HepG2 (cell line): ENCODE data around the gene CREBBP. TPM values are rescaled to one million over a fixed set of nuclear protein-coding genes. Genes with fewer than 3 reads are reported as not detected.

Experiments
- ADNP ChIP-seq: sonication (generic); formaldehyde crosslinking; IDR thresholded peaks from 2 replicates; pipeline ENCODE4 v1.4.0; 2020; ENCODE audit warnings: missing genetic modification reagents
- AGO2 ChIP-seq: fragments of 200-400 bp; formaldehyde crosslinking; optimal IDR thresholded peaks from 2 replicates; pipeline ENCODE3; 2017; ENCODE audit warnings: mild to moderate bottlenecking, low read depth, low read length, moderate library complexity
- ELF3 ChIP-seq: IDR thresholded peaks from 2 replicates; pipeline ENCODE4 v1.6.1; 2016; ENCODE audit warnings: missing genetic modification reagents, missing compliant biosample characterization
- LCORL ChIP-seq, 2 experiments: fragments of 450-650 bp in 1 of 2; sonication (generic) in 1 of 2; formaldehyde crosslinking in 1 of 2; IDR thresholded peaks; 2 replicates each; pipeline versions ENCODE4 v1.5.0 to v1.6.1; 2017 to 2020; ENCODE audit warnings: antibody characterized with exemption in 1 of 2, missing genetic modification reagents in 1 of 2
- MTA3 ChIP-seq: sonication (generic); formaldehyde crosslinking; IDR thresholded peaks from 2 replicates; pipeline ENCODE4 v1.4.0; 2020; ENCODE audit warnings: missing genetic modification reagents
- SALL2 ChIP-seq: sonication (generic); formaldehyde crosslinking; IDR thresholded peaks from 2 replicates; pipeline ENCODE4 v1.8.1; 2023; ENCODE audit warnings: mild to moderate bottlenecking, missing genetic modification reagents, inconsistent platforms
- SRF ChIP-seq: IDR thresholded peaks from 2 replicates; pipeline ENCODE4 v1.6.1; 2011; ENCODE audit warnings: mild to moderate bottlenecking, low read depth, low read length, moderate library complexity
- THYN1 ChIP-seq: sonication (generic); formaldehyde crosslinking; IDR thresholded peaks from 2 replicates; pipeline ENCODE4 v1.8.1; 2023; ENCODE audit warnings: low read depth, mild to moderate bottlenecking, moderate library complexity, missing genetic modification reagents, borderline replicate concordance
- ZNF382 ChIP-seq: sonication (generic); formaldehyde crosslinking; IDR thresholded peaks from 2 replicates; pipeline ENCODE4 v1.5.0; 2020; ENCODE audit warnings: missing genetic modification reagents, mild to moderate bottlenecking, borderline replicate concordance
- ZNF432 ChIP-seq: sonication (generic); formaldehyde crosslinking; IDR thresholded peaks from 2 replicates; pipeline ENCODE4 v1.5.0; 2020; ENCODE audit warnings: missing genetic modification reagents, mild to moderate bottlenecking, borderline replicate concordance
- ZNF543 ChIP-seq: sonication (generic); formaldehyde crosslinking; IDR thresholded peaks from 2 replicates; pipeline ENCODE4 v1.4.0; 2020; ENCODE audit warnings: mild to moderate bottlenecking, missing genetic modification reagents
- ZNF557 ChIP-seq: sonication (generic); formaldehyde crosslinking; IDR thresholded peaks from 2 replicates; pipeline ENCODE4 v1.4.0; 2020; ENCODE audit warnings: missing genetic modification reagents
- ZNF562 ChIP-seq: sonication (generic); formaldehyde crosslinking; IDR thresholded peaks from 2 replicates; pipeline ENCODE4 v1.8.0; 2022; ENCODE audit warnings: missing genetic modification reagents, borderline replicate concordance
- ZNF772 ChIP-seq: sonication (generic); formaldehyde crosslinking; IDR thresholded peaks from 2 replicates; pipeline ENCODE4 v1.5.0; 2020; ENCODE audit warnings: mild to moderate bottlenecking, missing genetic modification reagents
- ZNF816 ChIP-seq: sonication (generic); formaldehyde crosslinking; IDR thresholded peaks from 2 replicates; pipeline ENCODE4 v1.8.0; 2022; ENCODE audit warnings: missing genetic modification reagents, mild to moderate bottlenecking, borderline replicate concordance
- polyA plus RNA-seq, 8 experiments: library from polyadenylated mRNA; depleted of rRNA in 3 of 8; stranded (reverse) in 7 of 8; unstranded in 1 of 8; fragments of >200 nt; fragmentation: Illumina TruSeq in 4 of 8; extraction: Trizol in 4 of 8; gene quantifications; 2 replicates each; pipeline versions ENCODE4 v1.2.1 to v1.2.3, GENCODE V29; 2011 to 2016; ENCODE audit warnings: low read depth in 4 of 8, missing spikeins in 1 of 8, mixed read lengths in 1 of 8; ENCODE audit not compliant: insufficient read depth in 1 of 8
- total RNA-seq, 5 experiments: library from RNA; depleted of rRNA; stranded (reverse); fragments of >200 nt; fragmentation: Illumina TruSeq; extraction: Trizol; gene quantifications; 2 replicates each; pipeline ENCODE4 v1.2.3, GENCODE V29; 2016; ENCODE audit warnings: low read depth in 1 of 5
- TF ChIP-seq, protein P1 (sequence below), 2 experiments: sonication (generic) in 1 of 2; formaldehyde crosslinking in 1 of 2; IDR thresholded peaks; 2 replicates each; pipeline versions ENCODE4 v1.6.1 to v1.9.0; 2014 to 2022; ENCODE audit warnings: antibody characterized with exemption in 1 of 2, borderline replicate concordance in 1 of 2, inconsistent platforms in 1 of 2, low read depth in 1 of 2, missing genetic modification reagents in 1 of 2
- TF ChIP-seq, protein P2 (sequence below): sonication (generic); formaldehyde crosslinking; IDR thresholded peaks from 2 replicates; pipeline ENCODE4 v1.5.1; 2020; ENCODE audit warnings: mild to moderate bottlenecking, missing genetic modification reagents, moderate library complexity

The CREBBP gene
- total and polyA plus RNA-seq, 2 of the 13 experiments (the other 11 are each of a cell fraction or from before 2014, with no cell fraction given): 5.3 to 10.4 TPM

DNA sequence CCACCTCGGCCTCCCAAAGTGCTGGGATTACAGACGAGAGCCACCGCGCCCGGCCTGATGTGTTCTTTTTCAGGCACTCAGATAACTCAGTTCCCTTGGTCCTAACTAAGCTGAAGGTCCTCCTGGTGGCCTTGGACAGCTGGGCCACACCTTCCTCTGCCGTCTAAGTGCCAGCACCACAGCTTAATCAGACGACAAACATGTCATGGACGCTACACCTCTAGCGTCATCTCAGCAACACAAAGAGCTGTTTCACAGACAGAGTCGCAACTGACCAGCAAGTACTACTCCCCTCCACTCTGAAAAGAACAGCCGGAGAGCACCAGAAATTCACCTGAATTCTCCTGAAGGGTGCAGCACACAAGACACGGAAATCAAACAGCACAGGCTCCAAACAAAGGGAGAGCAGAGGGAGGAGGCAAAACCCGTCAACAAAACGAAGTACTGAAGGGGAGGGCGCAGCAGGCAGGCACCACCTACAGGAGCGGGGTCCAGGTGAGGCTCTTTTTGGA is 167.6 kb downstream of the CREBBP start (continued):
- TF ChIP-seq, protein P1, sequence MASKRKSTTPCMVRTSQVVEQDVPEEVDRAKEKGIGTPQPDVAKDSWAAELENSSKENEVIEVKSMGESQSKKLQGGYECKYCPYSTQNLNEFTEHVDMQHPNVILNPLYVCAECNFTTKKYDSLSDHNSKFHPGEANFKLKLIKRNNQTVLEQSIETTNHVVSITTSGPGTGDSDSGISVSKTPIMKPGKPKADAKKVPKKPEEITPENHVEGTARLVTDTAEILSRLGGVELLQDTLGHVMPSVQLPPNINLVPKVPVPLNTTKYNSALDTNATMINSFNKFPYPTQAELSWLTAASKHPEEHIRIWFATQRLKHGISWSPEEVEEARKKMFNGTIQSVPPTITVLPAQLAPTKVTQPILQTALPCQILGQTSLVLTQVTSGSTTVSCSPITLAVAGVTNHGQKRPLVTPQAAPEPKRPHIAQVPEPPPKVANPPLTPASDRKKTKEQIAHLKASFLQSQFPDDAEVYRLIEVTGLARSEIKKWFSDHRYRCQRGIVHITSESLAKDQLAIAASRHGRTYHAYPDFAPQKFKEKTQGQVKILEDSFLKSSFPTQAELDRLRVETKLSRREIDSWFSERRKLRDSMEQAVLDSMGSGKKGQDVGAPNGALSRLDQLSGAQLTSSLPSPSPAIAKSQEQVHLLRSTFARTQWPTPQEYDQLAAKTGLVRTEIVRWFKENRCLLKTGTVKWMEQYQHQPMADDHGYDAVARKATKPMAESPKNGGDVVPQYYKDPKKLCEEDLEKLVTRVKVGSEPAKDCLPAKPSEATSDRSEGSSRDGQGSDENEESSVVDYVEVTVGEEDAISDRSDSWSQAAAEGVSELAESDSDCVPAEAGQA (IDR thresholded peaks at IDR 0.05; ENCODE audit: low read depth): peak; percentile 20; the same call in 1 of the 2 replicates
- TF ChIP-seq, protein P1 (CRISPR knock-in tag; IDR thresholded peaks at IDR 0.05; ENCODE audit: borderline replicate concordance): no peak
- TF ChIP-seq, protein P2, sequence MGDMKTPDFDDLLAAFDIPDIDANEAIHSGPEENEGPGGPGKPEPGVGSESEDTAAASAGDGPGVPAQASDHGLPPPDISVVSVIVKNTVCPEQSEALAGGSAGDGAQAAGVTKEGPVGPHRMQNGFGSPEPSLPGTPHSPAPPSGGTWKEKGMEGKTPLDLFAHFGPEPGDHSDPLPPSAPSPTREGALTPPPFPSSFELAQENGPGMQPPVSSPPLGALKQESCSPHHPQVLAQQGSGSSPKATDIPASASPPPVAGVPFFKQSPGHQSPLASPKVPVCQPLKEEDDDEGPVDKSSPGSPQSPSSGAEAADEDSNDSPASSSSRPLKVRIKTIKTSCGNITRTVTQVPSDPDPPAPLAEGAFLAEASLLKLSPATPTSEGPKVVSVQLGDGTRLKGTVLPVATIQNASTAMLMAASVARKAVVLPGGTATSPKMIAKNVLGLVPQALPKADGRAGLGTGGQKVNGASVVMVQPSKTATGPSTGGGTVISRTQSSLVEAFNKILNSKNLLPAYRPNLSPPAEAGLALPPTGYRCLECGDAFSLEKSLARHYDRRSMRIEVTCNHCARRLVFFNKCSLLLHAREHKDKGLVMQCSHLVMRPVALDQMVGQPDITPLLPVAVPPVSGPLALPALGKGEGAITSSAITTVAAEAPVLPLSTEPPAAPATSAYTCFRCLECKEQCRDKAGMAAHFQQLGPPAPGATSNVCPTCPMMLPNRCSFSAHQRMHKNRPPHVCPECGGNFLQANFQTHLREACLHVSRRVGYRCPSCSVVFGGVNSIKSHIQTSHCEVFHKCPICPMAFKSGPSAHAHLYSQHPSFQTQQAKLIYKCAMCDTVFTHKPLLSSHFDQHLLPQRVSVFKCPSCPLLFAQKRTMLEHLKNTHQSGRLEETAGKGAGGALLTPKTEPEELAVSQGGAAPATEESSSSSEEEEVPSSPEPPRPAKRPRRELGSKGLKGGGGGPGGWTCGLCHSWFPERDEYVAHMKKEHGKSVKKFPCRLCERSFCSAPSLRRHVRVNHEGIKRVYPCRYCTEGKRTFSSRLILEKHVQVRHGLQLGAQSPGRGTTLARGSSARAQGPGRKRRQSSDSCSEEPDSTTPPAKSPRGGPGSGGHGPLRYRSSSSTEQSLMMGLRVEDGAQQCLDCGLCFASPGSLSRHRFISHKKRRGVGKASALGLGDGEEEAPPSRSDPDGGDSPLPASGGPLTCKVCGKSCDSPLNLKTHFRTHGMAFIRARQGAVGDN (CRISPR knock-in tag): peak; percentile 54
- TF ChIP-seq ZNF382 (CRISPR knock-in tag): no peak
- TF ChIP-seq MTA3 (CRISPR knock-in tag): no peak
- no peak for TF ChIP-seq ZNF816 (CRISPR knock-in tag)
- TF ChIP-seq LCORL (IDR thresholded peaks at IDR 0.05): no peak
- TF ChIP-seq LCORL (CRISPR knock-in tag; IDR thresholded peaks at IDR 0.05): no peak
- no peak for TF ChIP-seq ZNF543 (CRISPR knock-in tag)
- TF ChIP-seq ELF3 (CRISPR knock-in tag): no peak
- TF ChIP-seq ZNF557 (CRISPR knock-in tag): no peak
- no peak for TF ChIP-seq THYN1 (CRISPR knock-in tag)
- no peak for TF ChIP-seq SRF
- TF ChIP-seq SALL2 (CRISPR knock-in tag): no peak
- TF ChIP-seq AGO2: no peak
- no peak for TF ChIP-seq ZNF562 (CRISPR knock-in tag)
- no peak for TF ChIP-seq ADNP (CRISPR knock-in tag)
- no peak for TF ChIP-seq ZNF432 (CRISPR knock-in tag)
- no peak for TF ChIP-seq ZNF772 (CRISPR knock-in tag)
